ENCODE data around the gene ACVRL1.
A peak's percentile ranks its signal among the peaks of the same experiment; 100 is the strongest.

Gene ACVRL1

DNA sequence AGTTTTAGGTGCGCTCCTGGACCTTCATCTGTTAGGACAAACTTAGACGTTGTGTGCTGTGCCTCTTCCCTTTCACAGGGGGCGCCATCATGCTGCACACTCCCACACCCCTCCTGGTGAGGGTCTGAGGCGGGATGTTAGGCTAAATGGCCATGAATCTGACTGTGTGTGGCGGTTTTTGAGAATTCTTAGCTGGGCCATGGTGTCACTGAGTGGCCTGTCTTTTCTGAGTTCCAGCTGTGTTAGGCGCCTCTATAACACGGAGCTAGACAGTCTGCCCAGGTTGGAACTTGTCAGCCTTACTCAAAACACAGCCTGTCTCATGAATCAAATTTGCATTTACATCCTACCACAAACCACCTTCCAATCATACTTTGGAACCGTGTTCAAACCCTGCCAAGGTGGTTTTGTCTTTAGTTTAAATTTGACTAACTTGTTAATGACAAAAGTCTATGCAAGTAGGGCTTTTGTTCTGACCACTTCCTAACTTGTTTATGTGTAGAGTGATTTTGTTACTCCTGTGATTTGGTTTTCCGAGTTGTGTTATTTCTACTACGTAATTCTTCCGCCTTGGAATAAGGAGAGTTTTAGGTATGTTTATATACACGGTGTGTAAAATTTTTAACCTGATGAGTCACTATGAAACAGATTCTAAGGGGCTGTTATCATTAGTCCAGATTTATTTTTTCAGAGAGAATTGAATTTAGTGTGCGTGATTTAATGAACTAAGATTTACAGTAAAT lies 63.8 kb downstream of the ACVRL1 start:
- DNase-seq (ENCODE audit: low spot score) = peak; percentile 63

DNA sequence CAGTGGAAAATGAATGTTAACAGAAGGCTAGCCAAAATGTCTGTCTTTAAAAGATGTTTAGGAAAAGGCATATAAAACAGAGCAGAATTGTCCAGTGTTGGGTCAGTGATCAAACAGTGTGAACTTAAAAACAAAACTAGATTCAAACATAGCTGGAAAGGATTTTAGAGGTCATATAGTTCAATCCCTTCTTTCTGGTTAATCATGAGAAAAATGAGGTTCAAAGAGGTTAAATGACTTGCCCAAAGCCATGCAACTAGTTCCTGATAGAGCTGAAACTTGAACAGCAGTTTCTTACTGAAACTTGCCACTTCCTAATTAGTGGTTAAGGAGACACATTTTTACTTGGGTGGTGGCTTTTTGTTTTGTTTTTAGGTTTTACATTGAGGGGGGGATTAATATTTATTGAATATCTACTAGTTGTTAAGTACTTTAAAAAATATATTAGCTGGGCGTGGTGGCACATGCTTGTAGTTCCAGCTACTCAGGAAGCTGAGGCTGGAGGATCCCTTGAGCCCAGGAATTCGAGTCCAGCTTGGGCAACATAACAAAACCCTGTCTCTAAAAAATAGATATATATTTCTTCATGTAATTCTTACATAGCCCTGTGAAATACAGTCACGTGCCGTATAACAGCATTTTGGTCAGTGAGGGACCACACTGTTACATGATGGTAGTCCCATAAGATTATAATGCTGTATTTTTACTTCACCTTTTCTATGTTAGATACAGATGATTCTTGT lies 64.5 kb downstream of the ACVRL1 start:
- peak; percentile 26 for DNase-seq (ENCODE audit: low spot score)

DNA sequence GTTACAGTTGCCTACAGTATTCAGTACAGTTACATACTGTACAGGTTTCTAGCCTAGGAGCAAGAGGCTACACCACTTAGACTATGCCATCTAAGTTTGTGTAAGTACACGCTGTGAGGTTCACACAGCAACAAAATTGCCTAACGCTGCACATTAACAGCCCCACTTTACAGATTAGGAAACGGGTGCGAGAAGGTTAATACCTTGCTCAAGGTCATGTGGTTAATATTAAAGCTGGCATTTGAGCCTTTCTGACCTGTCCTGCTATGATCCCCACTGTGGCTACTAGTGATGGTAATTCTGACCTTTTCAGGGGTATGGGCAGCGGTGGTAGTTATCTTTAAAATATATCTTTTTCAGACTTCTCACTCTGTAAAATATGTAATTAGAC lies 65.1 kb downstream of the ACVRL1 start:
- DNase-seq (ENCODE audit: low spot score) = no peak

DNA sequence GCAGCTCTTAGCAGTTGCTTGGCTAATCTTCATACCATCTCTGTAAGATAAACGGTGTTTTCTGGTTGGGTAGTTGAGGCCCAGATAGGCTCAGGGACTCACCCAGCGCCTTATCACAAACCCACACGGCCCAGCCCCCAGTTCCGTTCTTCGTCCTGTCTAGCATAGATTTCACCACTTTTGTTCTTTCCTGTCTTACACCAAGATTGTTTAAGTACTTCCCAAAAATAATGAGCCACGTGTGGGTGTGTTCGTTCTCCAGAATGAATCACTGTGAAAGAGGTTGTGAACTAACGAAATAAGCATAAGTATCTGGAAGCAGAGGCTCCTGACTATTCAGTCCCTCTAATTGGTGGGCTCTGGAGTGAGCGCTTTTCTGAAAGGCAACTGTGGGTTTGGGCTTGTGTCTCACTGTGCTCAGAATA lies 65.6 kb downstream of the ACVRL1 start:
- peak; percentile 59 for DNase-seq (ENCODE audit: low spot score)

Measured in CD4-positive, alpha-beta T cell treated with Interleukin-2 at 100 ng/mL for 4 hours (primary cell).